Caco-2 (cell line): Measurements from ENCODE around the gene MEX3D. TPM values are rescaled to one million over a fixed set of nuclear protein-coding genes. Genes with fewer than 3 reads are reported as not detected.
A peak's percentile ranks its signal among the peaks of the same experiment; 100 is the strongest.

ENCODE experiments used
- BruUV-seq: library from RNA; stranded (reverse); fragments of 400-500 nt; replicated peaks from 2 replicates; lab custom pipeline; 2021; lab: Mats Ljungman, UMichigan
- CTCF ChIA-PET: fragments of 300-600 bp; sonication (Branson Sonifier 250); formaldehyde crosslinking; loops from one replicate; lab custom pipeline; 2022; ENCODE audit warnings: antibody characterized with exemption; lab: Charles Lee
- POLR2A ChIA-PET: fragments of 300-600 bp; sonication (Branson Sonifier 250); formaldehyde crosslinking; loops from one replicate; lab custom pipeline; 2022; ENCODE audit warnings: antibody characterized with exemption; lab: Charles Lee
- DNase-seq, 2 experiments: peaks; one replicate each; pipeline versions ENCODE4 v3.0.0 to v3.0.0-alpha.2; 2020 to 2022
- H3K27me3 ChIP-seq: replicated peaks from 2 replicates; pipeline ENCODE4 v1.6.0; 2011; ENCODE audit warnings: low read length; ENCODE audit not compliant: control insufficient read depth, insufficient read depth
- H3K36me3 ChIP-seq: 2 replicates; pipeline ENCODE4 v1.5.1; 2011; ENCODE audit warnings: low read length; ENCODE audit not compliant: control insufficient read depth, insufficient read depth
- H3K4me1 ChIP-seq: fragments of 250-450 bp; sonication (Bioruptor Pico); 2 replicates; pipeline ENCODE4 v1.5.1; 2020; ENCODE audit warnings: mild to moderate bottlenecking
- H3K4me3 ChIP-seq: 2 replicates; pipeline ENCODE4 v1.5.1; 2011; ENCODE audit warnings: low read depth, mild to moderate bottlenecking, control low read depth, low read length
- H3K9me3 ChIP-seq: fragments of 250-450 bp; sonication (Bioruptor Pico); 2 replicates; pipeline ENCODE4 v1.5.1; 2020; ENCODE audit warnings: mild to moderate bottlenecking, moderate library complexity
- H3K27ac Mint-ChIP-seq: one replicate; pipeline ENCODE4 v1.8.0; 2022; ENCODE audit warnings: mixed read lengths; ENCODE audit not compliant: unreplicated experiment
- H3K27me3 Mint-ChIP-seq: one replicate; pipeline ENCODE4 v1.8.0; 2022; ENCODE audit warnings: mixed read lengths; ENCODE audit not compliant: insufficient read depth, unreplicated experiment
- H3K36me3 Mint-ChIP-seq: one replicate; pipeline ENCODE4 v1.8.0; 2022; ENCODE audit warnings: mild to moderate bottlenecking, mixed read lengths; ENCODE audit not compliant: insufficient read depth, unreplicated experiment
- H3K4me1 Mint-ChIP-seq: one replicate; pipeline ENCODE4 v1.8.0; 2022; ENCODE audit warnings: low read depth, mixed read lengths; ENCODE audit not compliant: unreplicated experiment
- H3K4me3 Mint-ChIP-seq: one replicate; pipeline ENCODE4 v1.8.0; 2022; ENCODE audit warnings: mild to moderate bottlenecking, moderate library complexity, mixed read lengths; ENCODE audit not compliant: unreplicated experiment
- H3K9me3 Mint-ChIP-seq: one replicate; pipeline ENCODE4 v1.8.0; 2022; ENCODE audit warnings: mixed read lengths; ENCODE audit not compliant: unreplicated experiment
- CTCF ChIP-seq, 2 experiments: fragments of 200-600 bp in 1 of 2; IDR thresholded peaks; 1 replicate in 1 of 2; 2 replicates in 1 of 2; pipeline versions ENCODE4 v1.5.1 to v1.8.0; 2011 to 2022; ENCODE audit warnings: antibody characterized with exemption in 1 of 2, control low read depth in 1 of 2, inconsistent platforms in 1 of 2, low read depth in 1 of 2, low read length in 1 of 2, mild to moderate bottlenecking in 1 of 2, moderate library complexity in 1 of 2; ENCODE audit not compliant: insufficient read depth in 1 of 2, severe bottlenecking in 1 of 2, unreplicated experiment in 1 of 2
- intact Hi-C: fragments of 100-400 bp; cut with micrococcal nuclease; formaldehyde crosslinking; loops from one replicate; pipeline ENCODE4 v1.10.0; 2022; ENCODE audit not compliant: unreplicated experiment
- total RNA-seq: library from RNA; stranded (reverse); gene quantifications from 2 replicates; pipeline ENCODE4 v1.2.3, GENCODE V29; 2022

Gene MEX3D
- total RNA-seq, 1 experiment from 2014 or later = 52.1 TPM

- H3K36me3 ChIP-seq = peaks cover 1% of the 10 kb centered on the region; the same call in 1 of the 2 replicates
- H3K4me1 Mint-ChIP-seq = peaks cover 6% of the 10 kb centered on the region
- no peaks in the 10 kb centered on the region for H3K27me3 ChIP-seq
- no peak for TF ChIP-seq CTCF (IDR thresholded peaks at IDR 0.05; ENCODE audit: insufficient read depth in 1 of 2, low read depth in 1 of 2, low read length in 1 of 2, severe bottlenecking in 1 of 2, unreplicated experiment in 1 of 2)
- no TSS peak for BruUV-seq
- no peak for DNase-seq
- H3K9me3 Mint-ChIP-seq = no peaks in the 10 kb centered on the region
- POLR2A ChIA-PET = no interaction called here
- peak overlapping the region; percentile 91 for H3K4me3 ChIP-seq
- H3K4me3 Mint-ChIP-seq = peak overlapping the region; percentile 73
- peaks cover 20% of the 10 kb centered on the region for H3K36me3 Mint-ChIP-seq
- H3K9me3 ChIP-seq = no peaks in the 10 kb centered on the region
- CTCF ChIA-PET = no interaction called here
- H3K4me1 ChIP-seq = peaks cover 34% of the 10 kb centered on the region
- intact Hi-C loops = loop anchor here (2.0 kb wide), 1 partner anchor 21 kb away; the partner anchor contains the start of genes PCSK4 and REEP6
- H3K27ac Mint-ChIP-seq = no peak overlapping the region
- H3K27me3 Mint-ChIP-seq = no peaks in the 10 kb centered on the region
Measured at GRCh38 chr19:1511318-1512317, 56.5 kb downstream of the MEX3D start.

DNA sequence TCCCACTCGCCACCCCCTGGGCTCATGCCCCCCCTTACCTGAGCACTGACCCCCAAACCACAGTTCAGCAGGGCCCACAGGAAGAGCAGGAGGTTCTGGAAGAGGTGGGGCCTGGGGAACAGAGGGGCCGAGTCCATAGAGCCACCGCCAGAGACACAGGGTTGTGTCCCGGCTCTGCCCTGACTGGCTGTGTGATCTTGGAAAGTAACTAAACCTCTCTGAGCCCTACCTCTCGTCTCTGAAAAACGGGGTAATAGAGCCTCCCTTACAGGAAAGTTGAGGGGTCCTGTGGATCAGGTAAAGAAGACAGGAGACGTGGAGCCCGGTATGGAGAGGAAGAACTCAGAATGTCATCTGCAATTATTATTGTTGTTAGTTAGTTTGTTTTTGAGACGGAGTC is 57.3 kb downstream of the MEX3D start:
- intact Hi-C loops = no loop called here

More for the DNA sequence above, 57.3 kb downstream of the MEX3D start:
- Mint-ChIP-seq H3K27ac (no peak overlapping the region), H3K36me3 (peaks cover 27% of the 10 kb centered on the region), H3K4me1 (peaks cover 12% of the 10 kb centered on the region), H3K9me3 (no peaks in the 10 kb centered on the region), H3K27me3 (no peaks in the 10 kb centered on the region), H3K4me3 (peak overlapping the region; percentile 29)
- Histone ChIP-seq H3K9me3 (no peaks in the 10 kb centered on the region), H3K27me3 (no peaks in the 10 kb centered on the region), H3K4me3 (no peak overlapping the region), H3K36me3 (peaks cover 1% of the 10 kb centered on the region; the same call in 1 of the 2 replicates), H3K4me1 (peaks cover 34% of the 10 kb centered on the region)
- DNase-seq = no peak
- CTCF ChIA-PET = no interaction called here
- POLR2A ChIA-PET = no interaction called here
- BruUV-seq = no TSS peak
- TF ChIP-seq CTCF (IDR thresholded peaks at IDR 0.05; ENCODE audit: insufficient read depth in 1 of 2, low read depth in 1 of 2, low read length in 1 of 2, severe bottlenecking in 1 of 2, unreplicated experiment in 1 of 2) = no peak
